GM12878 (cell line): ENCODE data around the gene DPF3.

Experiments
- ATF2 ChIP-seq: IDR thresholded peaks from 2 replicates; pipeline ENCODE4 v1.6.1; 2012; ENCODE audit warnings: low read length, inconsistent platforms
- CREB1 ChIP-seq: IDR thresholded peaks from 2 replicates; pipeline ENCODE4 v1.6.1; 2012; ENCODE audit warnings: low read depth, mild to moderate bottlenecking, inconsistent platforms
- CTCF ChIP-seq, 3 experiments: IDR thresholded peaks in 2 of 3; conservative IDR thresholded peaks in 1 of 3; 2 replicates each; pipeline ENCODE4 v1.5.1; 2011; ENCODE audit warnings: low read depth in 3 of 3, low read length in 3 of 3, mild to moderate bottlenecking in 3 of 3, control low read depth in 2 of 3, moderate library complexity in 2 of 3, inconsistent platforms in 1 of 3, mixed read lengths in 1 of 3; ENCODE audit not compliant: control insufficient read depth in 2 of 3, insufficient read depth in 1 of 3; ENCODE audit errors: extremely low read depth in 1 of 3
- E4F1 ChIP-seq: fragments of 450-650 bp; IDR thresholded peaks from 2 replicates; pipeline ENCODE4 v1.6.1; 2018; ENCODE audit warnings: borderline replicate concordance, mild to moderate bottlenecking; ENCODE audit not compliant: partially characterized antibody
- ETV6 ChIP-seq, 2 experiments: fragments of 450-650 bp in 1 of 2; IDR thresholded peaks in 1 of 2; conservative IDR thresholded peaks in 1 of 2; 2 replicates each; pipeline ENCODE4 v1.6.1; 2014; ENCODE audit warnings: antibody characterized with exemption in 1 of 2, borderline replicate concordance in 1 of 2, low read depth in 1 of 2, mild to moderate bottlenecking in 1 of 2, moderate library complexity in 1 of 2
- POLR2AphosphoS5 ChIP-seq: IDR thresholded peaks from 2 replicates; pipeline ENCODE4 v1.6.1; 2011; ENCODE audit warnings: mild to moderate bottlenecking, low read length, inconsistent platforms
- SMC3 ChIP-seq: IDR thresholded peaks from 2 replicates; pipeline ENCODE4 v1.6.1; 2011; ENCODE audit warnings: low read length, improper control_type of control experiment, borderline replicate concordance
- STAT1 ChIP-seq: fragments of 450-650 bp; conservative IDR thresholded peaks from 2 replicates; pipeline ENCODE4 v1.6.1; 2014; ENCODE audit warnings: antibody characterized with exemption, mild to moderate bottlenecking

- TF ChIP-seq SMC3: no peak
- no peak for TF ChIP-seq E4F1
- TF ChIP-seq STAT1: no peak
- TF ChIP-seq POLR2AphosphoS5: no peak
- no peak for TF ChIP-seq ATF2
- no peak for TF ChIP-seq CREB1
- no peak for TF ChIP-seq CTCF (IDR thresholded peaks at IDR 0.05 in 2 of 3, conservative IDR thresholded peaks at IDR 0.05 in 1 of 3; ENCODE audit: control insufficient read depth in 2 of 3, extremely low read depth in 1 of 3, insufficient read depth in 1 of 3, low read depth in 3 of 3, low read length in 3 of 3)
- TF ChIP-seq ETV6 (conservative IDR thresholded peaks at IDR 0.05 in 1 of 2, IDR thresholded peaks at IDR 0.05 in 1 of 2; ENCODE audit: borderline replicate concordance in 1 of 2, low read depth in 1 of 2): no peak
These were observed 70.8 kb downstream of the DPF3 start for GRCh38 chr14:72822946-72823611.
